NT2/D1 (cell line): ENCODE measurements around the gene NOD1.

Source experiments
- DNase-seq: peaks from one replicate; pipeline ENCODE4 v3.0.0-alpha.2; 2011; ENCODE audit warnings: low read depth, low spot score
- H3K27me3 ChIP-seq: 2 replicates; pipeline ENCODE4 v1.6.0; 2011; ENCODE audit warnings: mild to moderate bottlenecking; ENCODE audit not compliant: insufficient read length, insufficient read depth
- H3K36me3 ChIP-seq: 2 replicates; pipeline ENCODE4 v1.6.1; 2011; ENCODE audit warnings: mild to moderate bottlenecking, low read length, mixed read lengths; ENCODE audit not compliant: insufficient read depth, insufficient read length
- H3K4me1 ChIP-seq: 2 replicates; pipeline ENCODE4 v1.5.1; 2011; ENCODE audit not compliant: insufficient read depth, insufficient read length
- H3K4me3 ChIP-seq: 2 replicates; pipeline ENCODE4 v1.5.1; 2011; ENCODE audit warnings: low read depth; ENCODE audit not compliant: insufficient read length
- H3K9ac ChIP-seq: 2 replicates; pipeline ENCODE4 v1.6.0; 2011; ENCODE audit warnings: low read depth; ENCODE audit not compliant: insufficient read length
- H3K9me3 ChIP-seq: 2 replicates; pipeline ENCODE4 v1.5.1; 2011; ENCODE audit warnings: mild to moderate bottlenecking, low read length; ENCODE audit not compliant: insufficient read depth
- SUZ12 ChIP-seq: IDR thresholded peaks from 2 replicates; pipeline ENCODE4 v1.6.1; 2011; ENCODE audit not compliant: insufficient read length, insufficient read depth; ENCODE audit errors: extremely low read depth
- YY1 ChIP-seq: IDR thresholded peaks from 2 replicates; pipeline ENCODE4 v1.6.1; 2011; ENCODE audit not compliant: insufficient read length, insufficient read depth
- ZNF274 ChIP-seq: IDR thresholded peaks from 2 replicates; pipeline ENCODE4 v1.6.1; 2011; ENCODE audit warnings: mild to moderate bottlenecking, low read depth, low read length

The NOD1 gene

GRCh38 chr7:30451539-30452279 lies 26.9 kb downstream of the NOD1 start:
- Histone ChIP-seq H3K4me1 (peaks cover 20% of the 10 kb centered on the region), H3K27me3 (no peaks in the 10 kb centered on the region), H3K36me3 (peaks cover 93% of the 10 kb centered on the region), H3K4me3 (no peak overlapping the region), H3K9me3 (no peaks in the 10 kb centered on the region; the same call in 1 of the 2 replicates), H3K9ac (no peak overlapping the region)
- no peak for TF ChIP-seq ZNF274
- TF ChIP-seq SUZ12 = no peak
- no peak for TF ChIP-seq YY1
- DNase-seq = no peak

- no peak for TF ChIP-seq SUZ12
- no peak for TF ChIP-seq YY1
- TF ChIP-seq ZNF274 = no peak
- no peaks in the 10 kb centered on the region; the same call in 1 of the 2 replicates for H3K9me3 ChIP-seq
- H3K9ac ChIP-seq = peak overlapping the region; percentile 23
- H3K36me3 ChIP-seq = peaks cover 93% of the 10 kb centered on the region
- H3K4me1 ChIP-seq = peaks cover 20% of the 10 kb centered on the region
- H3K4me3 ChIP-seq = no peak overlapping the region
- no peak for DNase-seq
- H3K27me3 ChIP-seq = no peaks in the 10 kb centered on the region
Measured at GRCh38 chr7:30450983-30451497, 27.5 kb downstream of the NOD1 start.

GRCh38 chr7:30450240-30450982 lies 28.2 kb downstream of the NOD1 start:
- TF ChIP-seq YY1 (no peak), SUZ12 (no peak), ZNF274 (no peak)
- peaks cover 20% of the 10 kb centered on the region for H3K4me1 ChIP-seq
- DNase-seq = peak; percentile 18

GRCh38 chr7:30448461-30449189 lies 30.0 kb downstream of the NOD1 start:
- H3K4me1 ChIP-seq = peaks cover 20% of the 10 kb centered on the region
- no peak for TF ChIP-seq ZNF274
- no peak for TF ChIP-seq YY1
- no peak for TF ChIP-seq SUZ12
- no peak overlapping the region for H3K4me3 ChIP-seq
- H3K9ac ChIP-seq = no peak overlapping the region
- DNase-seq = no peak
- H3K27me3 ChIP-seq = no peaks in the 10 kb centered on the region
- peaks cover 80% of the 10 kb centered on the region for H3K36me3 ChIP-seq
- H3K9me3 ChIP-seq = peaks cover 4% of the 10 kb centered on the region; the same call in 1 of the 2 replicates

More at GRCh38 chr7:30450240-30450982, 28.2 kb downstream of the NOD1 start:
- Histone ChIP-seq H3K9me3 (peaks cover under 1% of the 10 kb centered on the region; the same call in 1 of the 2 replicates), H3K27me3 (no peaks in the 10 kb centered on the region), H3K4me3 (no peak overlapping the region), H3K9ac (no peak overlapping the region), H3K36me3 (peaks cover 95% of the 10 kb centered on the region)

GRCh38 chr7:30447466-30447865 lies 31.1 kb downstream of the NOD1 start:
- Histone ChIP-seq H3K27me3 (no peaks in the 10 kb centered on the region), H3K4me3 (no peak overlapping the region), H3K36me3 (peaks cover 69% of the 10 kb centered on the region), H3K9ac (no peak overlapping the region), H3K4me1 (peaks cover 13% of the 10 kb centered on the region), H3K9me3 (peaks cover 4% of the 10 kb centered on the region; the same call in 1 of the 2 replicates)
- TF ChIP-seq YY1 = no peak
- TF ChIP-seq ZNF274 = no peak
- TF ChIP-seq SUZ12 = no peak
- no peak for DNase-seq

- H3K9ac ChIP-seq = no peak overlapping the region
- no peak for DNase-seq
- no peaks in the 10 kb centered on the region for H3K27me3 ChIP-seq
- peaks cover 5% of the 10 kb centered on the region for H3K4me1 ChIP-seq
- peaks cover 4% of the 10 kb centered on the region; the same call in 1 of the 2 replicates for H3K9me3 ChIP-seq
- no peak overlapping the region for H3K4me3 ChIP-seq
- peaks cover 57% of the 10 kb centered on the region for H3K36me3 ChIP-seq
- TF ChIP-seq YY1 = no peak
- no peak for TF ChIP-seq ZNF274
- no peak for TF ChIP-seq SUZ12
Measured at GRCh38 chr7:30446266-30446665, 32.3 kb downstream of the NOD1 start.
